Activated CD4-positive, alpha-beta memory T cell treated with anti-CD3 and anti-CD28 coated beads for 36 hours (primary cell): ENCODE results near the gene HSPBP1. TPM values are rescaled to one million over a fixed set of nuclear protein-coding genes. Genes with fewer than 3 reads are reported as not detected.

Source experiments
- CTCF ChIA-PET: fragments of 350-600 bp; sonication (Branson Sonifier 250); formaldehyde crosslinking; loops from one replicate; lab custom pipeline; 2021; ENCODE audit warnings: antibody characterized with exemption, inconsistent platforms; lab: Charles Lee
- POLR2A ChIA-PET: fragments of 350-600 bp; sonication (Branson Sonifier 250); formaldehyde crosslinking; loops from one replicate; lab custom pipeline; 2021; ENCODE audit warnings: antibody characterized with exemption; lab: Charles Lee
- DNase-seq: peaks from one replicate; pipeline ENCODE4 v3.0.0-alpha.2; 2020
- H3K27ac Mint-ChIP-seq: one replicate; pipeline ENCODE4 v1.8.0; 2021; ENCODE audit warnings: mixed read lengths
- H3K27me3 Mint-ChIP-seq: one replicate; pipeline ENCODE4 v1.8.0; 2021; ENCODE audit warnings: mixed read lengths
- H3K36me3 Mint-ChIP-seq: one replicate; pipeline ENCODE4 v1.8.0; 2021; ENCODE audit warnings: mixed read lengths
- H3K4me1 Mint-ChIP-seq: one replicate; pipeline ENCODE4 v1.8.0; 2021; ENCODE audit warnings: low read depth, mixed read lengths
- H3K4me3 Mint-ChIP-seq: one replicate; pipeline ENCODE4 v1.8.0; 2021; ENCODE audit warnings: mild to moderate bottlenecking, mixed read lengths
- H3K9me3 Mint-ChIP-seq: one replicate; pipeline ENCODE4 v1.8.0; 2021; ENCODE audit warnings: mixed read lengths
- intact Hi-C: fragments of 100-400 bp; cut with micrococcal nuclease; formaldehyde crosslinking; loops from one replicate; pipeline ENCODE4 v1.15.1; 2023
- total RNA-seq, 2 experiments: library from RNA; stranded (reverse); gene quantifications; one replicate each; pipeline ENCODE4 v1.2.3, GENCODE V29; 2021

HSPBP1 gene
- total RNA-seq, 2 experiments from 2014 or later, result 45.0 to 45.4 TPM

- peak; percentile 59 for DNase-seq
- intact Hi-C loops, result no loop called here
- no peak overlapping the region for H3K27ac Mint-ChIP-seq
- no peaks in the 10 kb centered on the region for H3K4me1 Mint-ChIP-seq
- CTCF ChIA-PET, result no interaction called here
- no peaks in the 10 kb centered on the region for H3K27me3 Mint-ChIP-seq
- H3K4me3 Mint-ChIP-seq, result no peak overlapping the region
- no peaks in the 10 kb centered on the region for H3K9me3 Mint-ChIP-seq
- peaks cover 2% of the 10 kb centered on the region for H3K36me3 Mint-ChIP-seq
- POLR2A ChIA-PET, result no interaction called here
Observed at GRCh38 chr19:55304279-55304978, 24.5 kb upstream of the HSPBP1 start.

- POLR2A ChIA-PET, result interaction anchor here (0.6 to 2.9 kb wide), 2 partner anchors 58 to 104 kb away, joined by 3 to 10 read pairs; partner anchors contain the start of gene UBE2S
- H3K36me3 Mint-ChIP-seq, result peaks cover 2% of the 10 kb centered on the region
- H3K9me3 Mint-ChIP-seq, result no peaks in the 10 kb centered on the region
Observed at GRCh38 chr19:55303477-55303876, 23.6 kb upstream of the HSPBP1 start.

GRCh38 chr19:55302318-55302703 is 22.4 kb upstream of the HSPBP1 start:
- CTCF ChIA-PET, result interaction anchor here (0.8 to 3.6 kb wide), 27 partner anchors 10 to 331 kb away, joined by 3 to 43 read pairs (median 5); partner anchors contain the start of genes ISOC2, KMT5C, PPP6R1 and TMEM150B
- intact Hi-C loops, result loop anchor here (1.0 to 2.0 kb wide), 2 partner anchors 36 to 83 kb away; partner anchors contain the start of genes KMT5C and RPL28
- Mint-ChIP-seq H3K27ac (peak overlapping the region; percentile 56), H3K4me3 (peak overlapping the region; percentile 72), H3K4me1 (no peaks in the 10 kb centered on the region), H3K36me3 (peaks cover 2% of the 10 kb centered on the region), H3K9me3 (no peaks in the 10 kb centered on the region), H3K27me3 (no peaks in the 10 kb centered on the region)
- POLR2A ChIA-PET, result interaction anchor here (1.1 to 2.9 kb wide), 3 partner anchors 37 to 105 kb away, joined by 3 to 17 read pairs (median 10); partner anchors contain the start of genes TMEM238 and UBE2S
- DNase-seq, result no peak

More at GRCh38 chr19:55303477-55303876, 23.6 kb upstream of the HSPBP1 start:
- Mint-ChIP-seq H3K4me1 (no peaks in the 10 kb centered on the region), H3K27ac (no peak overlapping the region), H3K27me3 (no peaks in the 10 kb centered on the region), H3K4me3 (no peak overlapping the region)
- CTCF ChIA-PET, result interaction anchor here (0.6 to 3.6 kb wide), 11 partner anchors 9 to 330 kb away, joined by 3 to 43 read pairs (median 7); partner anchors contain the start of genes KMT5C and TMEM238
- no peak for DNase-seq
- intact Hi-C loops, result loop anchor here (2.0 kb wide), 1 partner anchor 35 kb away; the partner anchor contains the start of gene KMT5C

GRCh38 chr19:55301459-55302317 is 21.8 kb upstream of the HSPBP1 start:
- peak; percentile 95 for DNase-seq
- intact Hi-C loops, result loop anchor here (1.0 to 2.0 kb wide), 2 partner anchors 37 to 84 kb away; partner anchors contain the start of genes KMT5C and RPL28
- POLR2A ChIA-PET, result interaction anchor here (0.5 to 2.9 kb wide), 7 partner anchors 14 to 106 kb away, joined by 3 to 17 read pairs (median 3); partner anchors contain the start of genes TMEM238 and UBE2S
- Mint-ChIP-seq H3K27ac (peak overlapping the region; percentile 56), H3K36me3 (peaks cover 2% of the 10 kb centered on the region), H3K4me3 (peak overlapping the region; percentile 72), H3K4me1 (no peaks in the 10 kb centered on the region), H3K27me3 (no peaks in the 10 kb centered on the region), H3K9me3 (no peaks in the 10 kb centered on the region)
- CTCF ChIA-PET, result interaction anchor here (0.6 to 3.6 kb wide), 47 partner anchors 10 to 1247 kb away, joined by 3 to 43 read pairs (median 4); partner anchors contain the start of genes HSPBP1, ISOC2, KMT5C and PPP1R12C

- H3K27me3 Mint-ChIP-seq, result no peaks in the 10 kb centered on the region
- POLR2A ChIA-PET, result interaction anchor here (0.5 to 2.9 kb wide), 7 partner anchors 13 to 106 kb away, joined by 3 to 17 read pairs (median 3); partner anchors contain the start of genes TMEM238 and UBE2S
- intact Hi-C loops, result no loop called here
- CTCF ChIA-PET, result interaction anchor here (0.6 to 3.6 kb wide), 42 partner anchors 9 to 1247 kb away, joined by 3 to 43 read pairs (median 5); partner anchors contain the start of genes HSPBP1, ISOC2, KMT5C and PPP1R12C
- no peak overlapping the region for H3K27ac Mint-ChIP-seq
- no peaks in the 10 kb centered on the region for H3K9me3 Mint-ChIP-seq
- H3K4me3 Mint-ChIP-seq, result peak overlapping the region; percentile 72
- DNase-seq, result no peak
- peaks cover 2% of the 10 kb centered on the region for H3K36me3 Mint-ChIP-seq
- no peaks in the 10 kb centered on the region for H3K4me1 Mint-ChIP-seq
Observed at GRCh38 chr19:55300886-55301458, 21.1 kb upstream of the HSPBP1 start.

GRCh38 chr19:55299991-55300390 is 20.1 kb upstream of the HSPBP1 start:
- CTCF ChIA-PET, result no interaction called here
- Mint-ChIP-seq H3K9me3 (no peaks in the 10 kb centered on the region), H3K36me3 (no peaks in the 10 kb centered on the region), H3K27me3 (no peaks in the 10 kb centered on the region), H3K4me1 (no peaks in the 10 kb centered on the region), H3K4me3 (no peak overlapping the region), H3K27ac (no peak overlapping the region)
- DNase-seq, result no peak
- intact Hi-C loops, result no loop called here
- POLR2A ChIA-PET, result no interaction called here

GRCh38 chr19:55297267-55297666 is 17.4 kb upstream of the HSPBP1 start:
- no peak for DNase-seq
- Mint-ChIP-seq H3K4me1 (no peaks in the 10 kb centered on the region), H3K27ac (no peak overlapping the region), H3K36me3 (no peaks in the 10 kb centered on the region), H3K27me3 (no peaks in the 10 kb centered on the region), H3K9me3 (no peaks in the 10 kb centered on the region), H3K4me3 (no peak overlapping the region)
- ChIA-PET POLR2A (no interaction called here), CTCF (no interaction called here)
- intact Hi-C loops, result no loop called here

- no peak overlapping the region for H3K27ac Mint-ChIP-seq
- no peaks in the 10 kb centered on the region for H3K36me3 Mint-ChIP-seq
- no peaks in the 10 kb centered on the region for H3K27me3 Mint-ChIP-seq
- DNase-seq, result no peak
- no peak overlapping the region for H3K4me3 Mint-ChIP-seq
- ChIA-PET POLR2A (no interaction called here), CTCF (interaction anchor here (1.8 to 2.5 kb wide), 2 partner anchors 12 to 14 kb away, joined by 6 to 9 read pairs; no protein-coding TSS in a partner anchor)
- no peaks in the 10 kb centered on the region for H3K9me3 Mint-ChIP-seq
- no peaks in the 10 kb centered on the region for H3K4me1 Mint-ChIP-seq
- intact Hi-C loops, result no loop called here
Observed at GRCh38 chr19:55289117-55289796, 9.3 kb upstream of the HSPBP1 start.

- no peak overlapping the region for H3K4me3 Mint-ChIP-seq
- no peaks in the 10 kb centered on the region for H3K27me3 Mint-ChIP-seq
- no peak for DNase-seq
- H3K9me3 Mint-ChIP-seq, result no peaks in the 10 kb centered on the region
- ChIA-PET CTCF (interaction anchor here (1.8 to 2.5 kb wide), 2 partner anchors 14 to 15 kb away, joined by 6 to 9 read pairs; no protein-coding TSS in a partner anchor), POLR2A (interaction anchor here (0.6 kb wide), 1 partner anchor 14 kb away, joined by 3 read pairs; no protein-coding TSS in a partner anchor)
- intact Hi-C loops, result no loop called here
- no peak overlapping the region for H3K27ac Mint-ChIP-seq
- H3K4me1 Mint-ChIP-seq, result peaks cover 9% of the 10 kb centered on the region
- no peaks in the 10 kb centered on the region for H3K36me3 Mint-ChIP-seq
Observed at GRCh38 chr19:55287361-55288079, 7.6 kb upstream of the HSPBP1 start.

- DNase-seq, result no peak
- Mint-ChIP-seq H3K9me3 (no peaks in the 10 kb centered on the region), H3K27ac (no peak overlapping the region), H3K27me3 (no peaks in the 10 kb centered on the region), H3K36me3 (no peaks in the 10 kb centered on the region), H3K4me3 (no peak overlapping the region), H3K4me1 (peaks cover 16% of the 10 kb centered on the region)
- CTCF ChIA-PET, result interaction anchor here (0.7 kb wide), 1 partner anchor 76 kb away, joined by 3 read pairs; no protein-coding TSS in a partner anchor
- intact Hi-C loops, result no loop called here
- POLR2A ChIA-PET, result no interaction called here
Observed at GRCh38 chr19:55285229-55285890, 5.5 kb upstream of the HSPBP1 start.
